ENCODE measurements around the gene AKAP13.

The AKAP13 gene

DNA sequence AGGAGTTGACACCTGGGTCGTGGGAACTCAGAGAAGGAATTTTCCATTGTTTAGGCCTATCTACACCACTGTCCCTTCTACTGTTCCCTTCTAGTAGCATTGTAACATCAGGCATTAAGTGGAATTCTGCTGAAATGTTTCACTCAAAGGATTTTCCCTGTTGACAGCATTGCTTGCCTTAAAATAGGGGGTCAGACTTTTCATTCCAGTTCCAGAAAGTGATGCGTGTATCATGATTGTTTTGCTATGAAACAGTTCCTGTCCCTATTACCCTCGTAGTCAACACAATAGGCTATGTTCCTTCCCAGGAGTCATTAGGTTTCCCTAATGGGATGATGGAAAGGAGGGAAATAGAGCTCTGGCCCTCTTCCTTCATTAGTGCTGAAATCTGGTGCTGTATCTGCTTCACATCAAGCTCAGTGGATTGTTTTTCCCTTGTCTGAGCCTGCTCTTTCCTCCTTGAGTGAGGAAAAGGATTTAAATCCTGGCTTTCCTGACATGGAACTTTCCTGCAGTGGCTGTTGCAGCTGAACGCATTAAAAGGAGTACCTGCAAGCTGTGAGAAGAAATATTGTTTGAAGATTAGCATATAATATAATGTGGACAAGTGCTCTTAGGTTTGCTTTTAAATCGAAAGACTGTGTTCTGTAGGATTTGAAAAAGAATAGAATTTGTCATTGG is 218.5 kb downstream of the AKAP13 start:
- H3K27ac ChIP-seq: no peak overlapping the region
- no peak for TF ChIP-seq ZFX (IDR thresholded peaks at IDR 0.05)
- TF ChIP-seq, protein P1, sequence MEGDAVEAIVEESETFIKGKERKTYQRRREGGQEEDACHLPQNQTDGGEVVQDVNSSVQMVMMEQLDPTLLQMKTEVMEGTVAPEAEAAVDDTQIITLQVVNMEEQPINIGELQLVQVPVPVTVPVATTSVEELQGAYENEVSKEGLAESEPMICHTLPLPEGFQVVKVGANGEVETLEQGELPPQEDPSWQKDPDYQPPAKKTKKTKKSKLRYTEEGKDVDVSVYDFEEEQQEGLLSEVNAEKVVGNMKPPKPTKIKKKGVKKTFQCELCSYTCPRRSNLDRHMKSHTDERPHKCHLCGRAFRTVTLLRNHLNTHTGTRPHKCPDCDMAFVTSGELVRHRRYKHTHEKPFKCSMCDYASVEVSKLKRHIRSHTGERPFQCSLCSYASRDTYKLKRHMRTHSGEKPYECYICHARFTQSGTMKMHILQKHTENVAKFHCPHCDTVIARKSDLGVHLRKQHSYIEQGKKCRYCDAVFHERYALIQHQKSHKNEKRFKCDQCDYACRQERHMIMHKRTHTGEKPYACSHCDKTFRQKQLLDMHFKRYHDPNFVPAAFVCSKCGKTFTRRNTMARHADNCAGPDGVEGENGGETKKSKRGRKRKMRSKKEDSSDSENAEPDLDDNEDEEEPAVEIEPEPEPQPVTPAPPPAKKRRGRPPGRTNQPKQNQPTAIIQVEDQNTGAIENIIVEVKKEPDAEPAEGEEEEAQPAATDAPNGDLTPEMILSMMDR (conservative IDR thresholded peaks at IDR 0.05): no peak

DNA sequence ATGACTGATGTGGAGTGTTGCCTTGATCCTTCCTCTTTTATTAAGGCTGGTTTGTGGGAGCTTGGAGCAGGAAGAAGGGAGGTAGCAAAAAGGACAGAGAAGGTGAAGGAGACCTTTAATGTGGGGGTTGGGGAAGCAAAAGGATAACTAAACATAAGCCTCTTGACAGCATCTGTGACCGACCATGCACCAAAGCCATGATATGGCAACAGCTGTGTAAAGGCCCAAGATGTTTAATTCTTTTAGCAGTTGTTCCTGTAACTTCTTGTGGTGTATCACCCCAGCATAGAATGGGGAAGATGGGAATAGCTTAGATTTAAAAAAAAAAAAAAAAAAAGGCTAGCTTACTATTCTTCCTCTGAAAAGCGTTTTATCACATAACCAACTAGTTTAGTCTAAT is 219.6 kb downstream of the AKAP13 start:
- no peak overlapping the region for H3K27ac ChIP-seq

DNA sequence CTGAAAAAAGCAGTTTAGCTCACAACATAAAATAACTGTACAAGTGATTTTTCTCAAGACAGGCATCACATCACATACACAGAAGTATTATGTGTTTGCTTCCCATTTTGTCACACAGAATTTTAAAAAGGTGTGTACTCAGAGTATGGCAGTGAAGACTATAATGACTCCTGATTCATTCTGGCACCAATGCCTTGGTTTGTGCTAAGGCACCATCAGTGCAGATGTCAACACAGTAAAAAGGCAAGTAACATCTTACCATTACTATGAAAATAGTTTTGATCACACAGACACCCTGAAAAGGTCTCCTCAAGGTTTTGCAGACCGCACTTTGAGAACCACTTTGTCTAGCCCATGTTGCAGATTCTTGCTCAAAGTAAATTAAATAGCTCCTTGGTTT is 222.8 kb downstream of the AKAP13 start:
- no peak overlapping the region for H3K27ac ChIP-seq
- TF ChIP-seq, protein P1 (conservative IDR thresholded peaks at IDR 0.05): no peak
- TF ChIP-seq ZFX (IDR thresholded peaks at IDR 0.05): no peak

More for the DNA sequence above, 219.6 kb downstream of the AKAP13 start:
- no peak for TF ChIP-seq ZFX (IDR thresholded peaks at IDR 0.05)
- TF ChIP-seq, protein P1 (conservative IDR thresholded peaks at IDR 0.05): no peak

DNA sequence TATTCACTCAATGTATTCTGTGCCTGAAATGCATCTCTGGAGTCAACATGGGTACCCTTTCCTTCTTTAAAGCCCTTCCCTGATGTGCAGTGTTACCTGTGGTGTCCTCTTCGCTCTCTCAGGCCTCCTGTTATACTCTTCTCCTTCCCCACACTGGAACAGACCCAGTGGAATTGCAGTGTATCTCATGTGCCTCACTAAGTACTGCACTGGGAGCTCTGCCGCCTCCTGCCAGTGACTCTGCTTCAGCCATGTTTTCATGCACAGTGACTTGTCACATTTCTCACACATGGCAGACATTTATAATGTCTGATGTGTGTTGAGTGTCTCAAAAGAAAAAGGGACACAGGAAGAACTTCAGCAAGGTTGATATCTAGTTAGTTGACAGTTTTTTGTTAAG is 223.3 kb downstream of the AKAP13 start:
- TF ChIP-seq ZFX (IDR thresholded peaks at IDR 0.05): no peak
- TF ChIP-seq, protein P1 (conservative IDR thresholded peaks at IDR 0.05): no peak
- no peak overlapping the region for H3K27ac ChIP-seq

DNA sequence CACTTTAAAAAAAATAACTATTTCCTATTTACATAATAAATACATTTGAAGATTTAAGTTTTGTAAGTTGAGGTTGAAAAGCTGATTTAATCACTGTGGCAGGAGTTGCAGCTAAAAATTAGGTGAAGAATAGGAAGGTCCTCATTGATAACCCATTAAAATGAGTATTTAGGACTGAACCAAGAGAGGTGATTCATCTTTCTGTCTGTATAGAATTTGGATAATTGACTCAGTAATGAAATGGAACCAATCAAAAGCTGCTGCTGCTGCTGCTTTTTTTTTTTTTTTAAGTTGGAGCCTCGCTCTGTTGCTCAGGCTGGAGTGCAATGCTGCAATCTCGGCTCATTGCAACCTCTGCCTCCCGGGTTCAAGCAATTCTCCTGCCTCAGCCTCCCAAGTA is 223.8 kb downstream of the AKAP13 start:
- H3K27ac ChIP-seq: no peak overlapping the region
- TF ChIP-seq, protein P1 (conservative IDR thresholded peaks at IDR 0.05): no peak
- TF ChIP-seq ZFX (IDR thresholded peaks at IDR 0.05): no peak

DNA sequence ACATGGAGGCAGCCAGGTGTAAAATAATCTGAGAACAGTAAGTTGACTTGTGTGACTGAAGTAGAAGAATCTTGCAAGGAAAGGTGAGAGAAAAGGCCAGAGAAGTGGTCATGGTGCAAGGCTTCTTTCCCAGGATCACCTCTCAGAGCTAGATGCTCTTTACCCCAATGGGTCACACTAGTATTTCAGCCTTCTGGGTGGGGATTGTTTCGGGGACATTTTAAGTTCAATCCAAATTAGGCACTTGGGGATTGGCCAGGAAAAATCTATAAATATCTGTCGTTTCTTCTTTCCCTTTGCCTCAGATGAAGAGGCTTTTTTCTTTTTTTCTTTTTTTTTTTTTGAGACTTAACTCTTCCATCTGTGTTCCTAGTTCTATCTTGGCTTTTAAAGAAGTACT is 226.3 kb downstream of the AKAP13 start:
- H3K27ac ChIP-seq: no peak overlapping the region
- TF ChIP-seq, protein P1 (conservative IDR thresholded peaks at IDR 0.05): no peak
- TF ChIP-seq ZFX (IDR thresholded peaks at IDR 0.05): no peak

DNA sequence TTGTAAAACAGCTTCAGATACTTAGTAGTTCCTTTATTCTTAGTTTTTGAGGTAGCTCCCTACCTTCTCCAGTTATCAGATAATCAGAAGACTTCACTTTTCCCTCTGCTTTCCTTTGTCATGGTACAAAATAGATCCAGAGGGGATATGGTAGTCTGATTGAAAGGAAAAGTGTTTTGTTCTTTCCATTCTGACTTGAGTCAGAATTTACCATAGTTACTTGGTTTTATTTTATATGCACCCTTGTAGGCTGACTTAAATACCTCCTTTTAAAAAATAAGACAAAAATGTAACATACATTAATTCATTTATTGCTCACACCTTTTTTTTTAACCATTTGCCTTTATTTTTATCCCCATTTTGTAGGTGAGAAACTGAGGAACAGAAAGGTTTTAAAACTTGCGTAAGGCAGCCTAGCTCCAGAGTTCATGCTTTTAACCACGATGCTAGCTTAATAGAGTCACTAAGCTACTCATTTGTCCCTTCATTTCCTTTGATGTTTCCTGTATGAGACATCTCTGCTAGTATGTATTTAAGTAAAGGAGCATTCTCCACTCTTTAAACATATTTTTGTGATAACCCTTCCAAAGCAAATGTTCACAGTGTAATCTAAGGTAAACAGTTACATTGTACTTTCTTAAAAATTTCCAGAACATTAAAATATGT is 226.9 kb downstream of the AKAP13 start:
- TF ChIP-seq ZFX (IDR thresholded peaks at IDR 0.05): no peak
- TF ChIP-seq, protein P1 (conservative IDR thresholded peaks at IDR 0.05): no peak
- no peak overlapping the region for H3K27ac ChIP-seq

All from C4-2B (cell line).